DMS114 treated with DMSO at 0.1 percent for 48 hours (cell line): ENCODE results near the gene DCTN3.

ENCODE experiments used
- DNase-seq: peaks from one replicate; lab custom pipeline; 2025; ENCODE audit not compliant: unreplicated experiment; lab: John Stamatoyannopoulos, UW

Gene DCTN3

GRCh38 chr9:34624475-34625185 lies 4.3 kb upstream of the DCTN3 start:
- no peak for DNase-seq

- no peak for DNase-seq
Measured at GRCh38 chr9:34623374-34624235, 3.3 kb upstream of the DCTN3 start.

GRCh38 chr9:34615132-34615531 lies 5.2 kb downstream of the DCTN3 start:
- no peak for DNase-seq

- DNase-seq, result peak; percentile 63
Measured at GRCh38 chr9:34612788-34613390, 7.4 kb downstream of the DCTN3 start.

GRCh38 chr9:34611811-34612787 lies 8.2 kb downstream of the DCTN3 start, which contains the start of gene RPP25L:
Gene RPP25L, minus strand, starts transcription at chr9:34612097. Its CDS starts 801 bp downstream, at chr9:34611296.
- peak; percentile 32 for DNase-seq

- DNase-seq, result no peak
Measured at GRCh38 chr9:34611251-34611810, 9.0 kb downstream of the DCTN3 start.

- DNase-seq, result no peak
Measured at GRCh38 chr9:34610434-34611206, 9.7 kb downstream of the DCTN3 start.

GRCh38 chr9:34607331-34607730 lies 13.0 kb downstream of the DCTN3 start:
- DNase-seq, result no peak

GRCh38 chr9:34606905-34607304 lies 13.4 kb downstream of the DCTN3 start:
- no peak for DNase-seq

GRCh38 chr9:34606190-34606589 lies 14.1 kb downstream of the DCTN3 start:
- no peak for DNase-seq

GRCh38 chr9:34603610-34604231 lies 16.6 kb downstream of the DCTN3 start:
- DNase-seq, result peak; percentile 43

GRCh38 chr9:34601937-34602573 lies 18.2 kb downstream of the DCTN3 start:
- no peak for DNase-seq

GRCh38 chr9:34600908-34601307 lies 19.4 kb downstream of the DCTN3 start:
- DNase-seq, result no peak

- no peak for DNase-seq
Measured at GRCh38 chr9:34599546-34599945, 20.7 kb downstream of the DCTN3 start.

GRCh38 chr9:34594177-34594576 lies 26.1 kb downstream of the DCTN3 start:
- DNase-seq, result no peak

GRCh38 chr9:34592895-34593601 lies 27.2 kb downstream of the DCTN3 start:
- no peak for DNase-seq

- DNase-seq, result no peak
Measured at GRCh38 chr9:34591917-34592866, 28.1 kb downstream of the DCTN3 start.
